Measurements from ENCODE around the gene VPS13A.

Gene VPS13A

GRCh38 chr9:77176686-77177142 lies 620 bp upstream of the VPS13A start (continued):
- TF ChIP-seq MZF1 (tag by site-specific recombination; IDR thresholded peaks at IDR 0.05; ENCODE audit: borderline replicate concordance) (0 out of 2 replicates have a peak, but pooled peaks have one; percentile 25), RBAK (tag by site-specific recombination; IDR thresholded peaks at IDR 0.05) (no peak)
- TF ChIP-seq, protein P1, sequence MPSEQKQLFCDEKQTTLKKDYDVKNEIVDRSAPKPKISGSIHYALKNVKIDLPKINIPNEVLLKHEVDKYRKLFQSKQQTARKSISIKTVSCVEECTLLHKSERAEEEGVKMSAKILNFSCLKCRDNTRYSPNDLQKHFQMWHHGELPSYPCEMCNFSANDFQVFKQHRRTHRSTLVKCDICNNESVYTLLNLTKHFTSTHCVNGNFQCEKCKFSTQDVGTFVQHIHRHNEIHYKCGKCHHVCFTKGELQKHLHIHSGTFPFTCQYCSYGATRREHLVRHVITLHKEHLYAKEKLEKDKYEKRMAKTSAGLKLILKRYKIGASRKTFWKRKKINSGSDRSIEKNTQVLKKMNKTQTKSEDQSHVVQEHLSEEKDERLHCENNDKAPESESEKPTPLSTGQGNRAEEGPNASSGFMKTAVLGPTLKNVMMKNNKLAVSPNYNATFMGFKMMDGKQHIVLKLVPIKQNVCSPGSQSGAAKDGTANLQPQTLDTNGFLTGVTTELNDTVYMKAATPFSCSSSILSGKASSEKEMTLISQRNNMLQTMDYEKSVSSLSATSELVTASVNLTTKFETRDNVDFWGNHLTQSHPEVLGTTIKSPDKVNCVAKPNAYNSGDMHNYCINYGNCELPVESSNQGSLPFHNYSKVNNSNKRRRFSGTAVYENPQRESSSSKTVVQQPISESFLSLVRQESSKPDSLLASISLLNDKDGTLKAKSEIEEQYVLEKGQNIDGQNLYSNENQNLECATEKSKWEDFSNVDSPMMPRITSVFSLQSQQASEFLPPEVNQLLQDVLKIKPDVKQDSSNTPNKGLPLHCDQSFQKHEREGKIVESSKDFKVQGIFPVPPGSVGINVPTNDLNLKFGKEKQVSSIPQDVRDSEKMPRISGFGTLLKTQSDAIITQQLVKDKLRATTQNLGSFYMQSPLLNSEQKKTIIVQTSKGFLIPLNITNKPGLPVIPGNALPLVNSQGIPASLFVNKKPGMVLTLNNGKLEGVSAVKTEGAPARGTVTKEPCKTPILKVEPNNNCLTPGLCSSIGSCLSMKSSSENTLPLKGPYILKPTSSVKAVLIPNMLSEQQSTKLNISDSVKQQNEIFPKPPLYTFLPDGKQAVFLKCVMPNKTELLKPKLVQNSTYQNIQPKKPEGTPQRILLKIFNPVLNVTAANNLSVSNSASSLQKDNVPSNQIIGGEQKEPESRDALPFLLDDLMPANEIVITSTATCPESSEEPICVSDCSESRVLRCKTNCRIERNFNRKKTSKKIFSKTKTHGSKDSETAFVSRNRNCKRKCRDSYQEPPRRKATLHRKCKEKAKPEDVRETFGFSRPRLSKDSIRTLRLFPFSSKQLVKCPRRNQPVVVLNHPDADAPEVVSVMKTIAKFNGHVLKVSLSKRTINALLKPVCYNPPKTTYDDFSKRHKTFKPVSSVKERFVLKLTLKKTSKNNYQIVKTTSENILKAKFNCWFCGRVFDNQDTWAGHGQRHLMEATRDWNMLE (tag by site-specific recombination; conservative IDR thresholded peaks at IDR 0.05; ENCODE audit: low read depth): no peak

GRCh38 chr9:77177894-77178794 lies 810 bp downstream of the VPS13A start:
- ChIA-PET CTCF (interaction anchor here (0.7 to 1.4 kb wide), 4 partner anchors 11 to 360 kb away, joined by 3 to 4 read pairs (median 3); no protein-coding TSS in a partner anchor), POLR2A (interaction anchor here (1.0 to 1.3 kb wide), 2 partner anchors 718 to 1058 kb away, joined by 3 read pairs; partner anchors contain the start of gene CEP78)
- peaks cover 13% of the 10 kb centered on the region; the same call in 1 of the 2 replicates for H3K4me1 ChIP-seq (ENCODE audit: control insufficient read depth, insufficient read depth, low read length)
- peak overlapping the region; percentile 71 for H3K4me3 ChIP-seq (ENCODE audit: low read depth, low read length)
- no peaks in the 10 kb centered on the region for H3K9me3 ChIP-seq (ENCODE audit: control insufficient read depth, insufficient read depth, low read depth, low read length)
- H3K36me3 ChIP-seq (ENCODE audit: control insufficient read depth in 2 of 2, insufficient read depth in 1 of 2, low read length in 2 of 2): no peaks in the 10 kb centered on the region
- H3K27ac ChIP-seq (ENCODE audit: extremely low read depth, low read depth, low read length): peak overlapping the region; percentile 86
- TF ChIP-seq ZNF366 (tag by site-specific recombination; conservative IDR thresholded peaks at IDR 0.05): 0 out of 2 replicates have a peak, but pooled peaks have one; percentile 10
- no peak for TF ChIP-seq ZBTB17 (tag by site-specific recombination; IDR thresholded peaks at IDR 0.05)
- peak; percentile 31; the same call in 1 of the 2 replicates for TF ChIP-seq ZBTB20 (tag by site-specific recombination; IDR thresholded peaks at IDR 0.05)
- peak; percentile 9; the same call in 1 of the 2 replicates for TF ChIP-seq BCL11A (tag by site-specific recombination; IDR thresholded peaks at IDR 0.05; ENCODE audit: low read depth)
- peak; percentile 17; the same call in 1 of the 2 replicates for TF ChIP-seq ZNF76 (tag by site-specific recombination; IDR thresholded peaks at IDR 0.05; ENCODE audit: borderline replicate concordance, low read depth)
- TF ChIP-seq, protein P2, sequence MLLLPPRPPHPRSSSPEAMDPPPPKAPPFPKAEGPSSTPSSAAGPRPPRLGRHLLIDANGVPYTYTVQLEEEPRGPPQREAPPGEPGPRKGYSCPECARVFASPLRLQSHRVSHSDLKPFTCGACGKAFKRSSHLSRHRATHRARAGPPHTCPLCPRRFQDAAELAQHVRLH (tag by site-specific recombination; IDR thresholded peaks at IDR 0.05): no peak
- TF ChIP-seq KLF1 (tag by site-specific recombination; IDR thresholded peaks at IDR 0.05): peak; percentile 40; the same call in 1 of the 2 replicates
- TF ChIP-seq ZNF658 (tag by site-specific recombination; IDR thresholded peaks at IDR 0.05): no peak
- TF ChIP-seq ZNF510 (tag by site-specific recombination; IDR thresholded peaks at IDR 0.05; ENCODE audit: insufficient replicate concordance): no peak
- no peak for TF ChIP-seq ZNF488 (tag by site-specific recombination; IDR thresholded peaks at IDR 0.05)
- TF ChIP-seq GLIS2 (tag by site-specific recombination; IDR thresholded peaks at IDR 0.05): peak; percentile 73
- TF ChIP-seq GLI4 (tag by site-specific recombination; IDR thresholded peaks at IDR 0.05): no peak
- peak; percentile 93 for TF ChIP-seq ZNF335 (tag by site-specific recombination; conservative IDR thresholded peaks at IDR 0.05)
- peak; percentile 65; the same call in 1 of the 2 replicates for TF ChIP-seq HOXD13 (CRISPR knock-in tag; IDR thresholded peaks at IDR 0.05; ENCODE audit: borderline replicate concordance)
- TF ChIP-seq ZNF274 (IDR thresholded peaks at IDR 0.05; ENCODE audit: low read length): no peak
- TF ChIP-seq ZNF274 (tag by site-specific recombination; IDR thresholded peaks at IDR 0.05; ENCODE audit: borderline replicate concordance): no peak
- no peak for TF ChIP-seq ZNF555 (tag by site-specific recombination; conservative IDR thresholded peaks at IDR 0.05)
- no peak for TF ChIP-seq ZNF677 (tag by site-specific recombination; IDR thresholded peaks at IDR 0.05)
- TF ChIP-seq ZNF2 (tag by site-specific recombination; IDR thresholded peaks at IDR 0.05): 0 out of 2 replicates have a peak, but pooled peaks have one; percentile 3
- TF ChIP-seq ZNF211 (tag by site-specific recombination; IDR thresholded peaks at IDR 0.05; ENCODE audit: low read depth): no peak
- TF ChIP-seq ZNF501 (tag by site-specific recombination; IDR thresholded peaks at IDR 0.05): 0 out of 2 replicates have a peak, but pooled peaks have one; percentile 4
- 0 out of 2 replicates have a peak, but pooled peaks have one; percentile 8 for TF ChIP-seq ZNF121 (tag by site-specific recombination; IDR thresholded peaks at IDR 0.05)
- TF ChIP-seq, protein P3, sequence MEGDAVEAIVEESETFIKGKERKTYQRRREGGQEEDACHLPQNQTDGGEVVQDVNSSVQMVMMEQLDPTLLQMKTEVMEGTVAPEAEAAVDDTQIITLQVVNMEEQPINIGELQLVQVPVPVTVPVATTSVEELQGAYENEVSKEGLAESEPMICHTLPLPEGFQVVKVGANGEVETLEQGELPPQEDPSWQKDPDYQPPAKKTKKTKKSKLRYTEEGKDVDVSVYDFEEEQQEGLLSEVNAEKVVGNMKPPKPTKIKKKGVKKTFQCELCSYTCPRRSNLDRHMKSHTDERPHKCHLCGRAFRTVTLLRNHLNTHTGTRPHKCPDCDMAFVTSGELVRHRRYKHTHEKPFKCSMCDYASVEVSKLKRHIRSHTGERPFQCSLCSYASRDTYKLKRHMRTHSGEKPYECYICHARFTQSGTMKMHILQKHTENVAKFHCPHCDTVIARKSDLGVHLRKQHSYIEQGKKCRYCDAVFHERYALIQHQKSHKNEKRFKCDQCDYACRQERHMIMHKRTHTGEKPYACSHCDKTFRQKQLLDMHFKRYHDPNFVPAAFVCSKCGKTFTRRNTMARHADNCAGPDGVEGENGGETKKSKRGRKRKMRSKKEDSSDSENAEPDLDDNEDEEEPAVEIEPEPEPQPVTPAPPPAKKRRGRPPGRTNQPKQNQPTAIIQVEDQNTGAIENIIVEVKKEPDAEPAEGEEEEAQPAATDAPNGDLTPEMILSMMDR (tag by site-specific recombination; IDR thresholded peaks at IDR 0.05): no peak
- no peak for TF ChIP-seq GFI1B (tag by site-specific recombination; IDR thresholded peaks at IDR 0.05)
- TF ChIP-seq GLIS1 (tag by site-specific recombination; IDR thresholded peaks at IDR 0.05): peak; percentile 66

All from HEK293 (cell line).